B cell (primary cell): ENCODE data around the gene HOXA3. TPM values are rescaled to one million over a fixed set of nuclear protein-coding genes. Genes with fewer than 3 reads are reported as not detected.

Experiments used
- ATAC-seq: fragments of 200-7000 bp; cut with Tn5 transposase; one replicate; pipeline ENCODE4 v1.10.0; 2021; ENCODE audit warnings: low read depth, mild to moderate bottlenecking, moderate number of reproducible peaks, moderate library complexity
- CTCF ChIA-PET: fragments of 350-600 bp; sonication (Branson Sonifier 250); formaldehyde crosslinking; loops from one replicate; lab custom pipeline; 2021; ENCODE audit warnings: antibody characterized with exemption, inconsistent platforms; lab: Charles Lee
- POLR2A ChIA-PET: fragments of 350-600 bp; sonication (Branson Sonifier 250); formaldehyde crosslinking; loops from one replicate; lab custom pipeline; 2021; ENCODE audit warnings: antibody characterized with exemption; lab: Charles Lee
- DNase-seq: peaks from one replicate; pipeline ENCODE4 v3.0.0; 2013
- H2AFZ ChIP-seq: 2 replicates; pipeline ENCODE4 v1.6.1; 2012; ENCODE audit warnings: mild to moderate bottlenecking, low read depth, low read length; ENCODE audit not compliant: insufficient read depth, poor library complexity, severe bottlenecking
- H3K27ac ChIP-seq, 2 donors: 1 replicate in 1 of 2; 2 replicates in 1 of 2; pipeline ENCODE4 v1.5.1; 2012 to 2013; ENCODE audit warnings: low read length in 2 of 2, mild to moderate bottlenecking in 2 of 2, moderate library complexity in 1 of 2
- H3K27me3 ChIP-seq, 4 experiments: fragments of 200-600 bp in 1 of 4; sonication (generic) in 1 of 4; replicated peaks in 1 of 4; 1 replicate in 2 of 4; 2 replicates in 2 of 4; pipeline versions ENCODE4 v1.6.1 to v1.7.0; 2013 to 2016; ENCODE audit warnings: low read length in 3 of 4, mild to moderate bottlenecking in 2 of 4, mixed read lengths in 1 of 4, moderate library complexity in 1 of 4; ENCODE audit not compliant: insufficient read depth in 4 of 4, control insufficient read depth in 3 of 4; ENCODE audit errors: control extremely low read depth in 1 of 4
- H3K36me3 ChIP-seq, 2 experiments: replicated peaks in 1 of 2; 1 replicate in 1 of 2; 2 replicates in 1 of 2; pipeline versions ENCODE4 v1.6.1 to v1.7.1; 2013; ENCODE audit warnings: low read length in 1 of 2; ENCODE audit not compliant: insufficient read depth in 2 of 2, control insufficient read depth in 1 of 2; ENCODE audit errors: control extremely low read depth in 1 of 2, extremely low read depth in 1 of 2
- H3K4me1 ChIP-seq, 2 donors: fragments of 200-600 bp in 1 of 2; sonication (generic) in 1 of 2; 1 replicate in 1 of 2; 2 replicates in 1 of 2; pipeline versions ENCODE4 v1.5.1 to v1.6.1; 2013 to 2017; ENCODE audit warnings: low read length in 2 of 2; ENCODE audit not compliant: control insufficient read depth in 2 of 2, insufficient read depth in 2 of 2
- H3K4me2 ChIP-seq: replicated peaks from 2 replicates; pipeline ENCODE3; 2012; ENCODE audit warnings: mild to moderate bottlenecking, low read depth, low read length; ENCODE audit not compliant: poor library complexity, severe bottlenecking
- H3K4me3 ChIP-seq, 5 experiments: fragments of 200-600 bp in 1 of 5; sonication (generic) in 1 of 5; 1 replicate in 3 of 5; 2 replicates in 2 of 5; pipeline versions ENCODE4 v1.5.1 to v1.7.0; 2011 to 2016; ENCODE audit warnings: low read length in 4 of 5, mild to moderate bottlenecking in 4 of 5, low read depth in 2 of 5, control low read depth in 1 of 5, moderate library complexity in 1 of 5; ENCODE audit not compliant: insufficient read depth in 1 of 5; ENCODE audit errors: control extremely low read depth in 1 of 5, extremely low read depth in 1 of 5
- H3K79me2 ChIP-seq: fragments of 200-600 bp; sonication (generic); one replicate; pipeline ENCODE4 v1.6.0; 2016; ENCODE audit warnings: low read length; ENCODE audit not compliant: control insufficient read depth, insufficient read depth
- H3K9ac ChIP-seq: fragments of 200-600 bp; sonication (generic); 2 replicates; pipeline ENCODE4 v1.6.1; 2017; ENCODE audit warnings: mild to moderate bottlenecking, low read length, moderate library complexity
- H3K9me3 ChIP-seq, 3 donors: one replicate each; pipeline versions ENCODE4 v1.6.1 to v1.7.1; 2013; ENCODE audit warnings: low read length in 2 of 3; ENCODE audit not compliant: control insufficient read depth in 2 of 3, insufficient read depth in 1 of 3; ENCODE audit errors: control extremely low read depth in 1 of 3
- H4K20me1 ChIP-seq: 2 replicates; pipeline ENCODE4 v1.6.0; 2012; ENCODE audit warnings: mild to moderate bottlenecking, low read length; ENCODE audit not compliant: insufficient read depth, control insufficient read depth, poor library complexity, severe bottlenecking
- H3K27ac Mint-ChIP-seq: one replicate; pipeline ENCODE4 v1.8.0; 2021; ENCODE audit warnings: mixed read lengths
- H3K27me3 Mint-ChIP-seq: one replicate; pipeline ENCODE4 v1.8.0; 2021; ENCODE audit warnings: mixed read lengths
- H3K4me1 Mint-ChIP-seq: one replicate; pipeline ENCODE4 v1.8.0; 2021; ENCODE audit warnings: mixed read lengths
- H3K4me3 Mint-ChIP-seq: one replicate; pipeline ENCODE4 v1.8.0; 2021; ENCODE audit warnings: mixed read lengths
- H3K9me3 Mint-ChIP-seq: one replicate; pipeline ENCODE4 v1.8.0; 2022; ENCODE audit warnings: mixed read lengths; ENCODE audit not compliant: insufficient read depth
- CTCF ChIP-seq: fragments of 200-600 bp; IDR thresholded peaks from one replicate; pipeline ENCODE4 v1.8.0; 2022; ENCODE audit warnings: antibody characterized with exemption, mild to moderate bottlenecking
- EZH2 ChIP-seq: IDR thresholded peaks from 2 replicates; pipeline ENCODE4 v1.6.1; 2012; ENCODE audit warnings: borderline replicate concordance, low read depth, mild to moderate bottlenecking, moderate library complexity, low read length; ENCODE audit not compliant: insufficient read depth, poor library complexity, severe bottlenecking
- WGBS: methylation state at CpG from one replicate; pipeline ENCODE4 v1.1.5; 2013; ENCODE audit warnings: missing lambda C conversion rate; ENCODE audit not compliant: insufficient coverage; 5-methylcytosine and 5-hydroxymethylcytosine counted together
- intact Hi-C: fragments of 100-400 bp; cut with micrococcal nuclease; formaldehyde crosslinking; loops from one replicate; pipeline ENCODE4 v1.10.0; 2022
- polyA plus RNA-seq: library from polyadenylated mRNA; depleted of rRNA; stranded (reverse); fragments of >200 nt; gene quantifications from 2 replicates; pipeline ENCODE4 v1.2.3, GENCODE V29; 2012
- total RNA-seq, 2 donors: library from RNA; stranded (reverse); fragments of 120-200 nt in 1 of 2; gene quantifications; 1 replicate in 1 of 2; 2 replicates in 1 of 2; pipeline versions ENCODE4 v1.2.3 to v1.2.4, GENCODE V29; 2013 to 2022

HOXA3 gene
- total and polyA plus RNA-seq, 2 donors (not counting 1 experiment from before 2014, with no cell fraction given) = 0.07 TPM; not detected in 1

- Mint-ChIP-seq H3K4me3 (no peak overlapping the region), H3K27ac (no peak overlapping the region), H3K9me3 (no peaks in the 10 kb centered on the region), H3K27me3 (peaks cover 58% of the 10 kb centered on the region), H3K4me1 (peaks cover 19% of the 10 kb centered on the region)
- no peak overlapping the region for H3K9ac ChIP-seq
- H3K4me2 ChIP-seq = no peak overlapping the region
- no peaks in the 10 kb centered on the region for H3K36me3 ChIP-seq
- ChIA-PET POLR2A (no interaction called here), CTCF (interaction anchor here (0.8 to 1.1 kb wide), 2 partner anchors 16 to 18 kb away, joined by 3 read pairs; no protein-coding TSS in a partner anchor)
- H3K9me3 ChIP-seq = peaks cover 0 to 61% (median 0%) of the 10 kb centered on the region in 3 donors
- ATAC-seq (no peak), DNase-seq (peak; percentile 8)
- no peak overlapping the region for H2AFZ ChIP-seq
- H3K4me1 ChIP-seq = peaks cover 25 to 27% of the 10 kb centered on the region in 2 donors
- intact Hi-C loops = no loop called here
- H3K4me3 ChIP-seq = no peak overlapping the region
- no peaks in the 10 kb centered on the region for H3K79me2 ChIP-seq
- H4K20me1 ChIP-seq = no peaks in the 10 kb centered on the region
- 89% methylated on average over 47 of the region's 47 CpGs for WGBS
- peaks cover 0 to 77% (median 48%) of the 10 kb centered on the region in 4 experiments for H3K27me3 ChIP-seq
- H3K27ac ChIP-seq = no peak overlapping the region
- TF ChIP-seq CTCF (no peak), EZH2 (no peak)
Observed at GRCh38 chr7:27145165-27145913, 7.0 kb downstream of the HOXA3 start.

- no peak for DNase-seq
- Mint-ChIP-seq H3K27ac (no peak overlapping the region), H3K4me3 (no peak overlapping the region), H3K4me1 (peaks cover 17% of the 10 kb centered on the region), H3K27me3 (peaks cover 57% of the 10 kb centered on the region), H3K9me3 (no peaks in the 10 kb centered on the region)
- Histone ChIP-seq H3K36me3 (no peaks in the 10 kb centered on the region), H3K4me2 (no peak overlapping the region), H3K27me3 (peaks cover 0 to 71% (median 43%) of the 10 kb centered on the region in 4 experiments), H3K27ac (no peak overlapping the region), H3K4me3 (no peak overlapping the region), H4K20me1 (no peaks in the 10 kb centered on the region), H3K79me2 (no peaks in the 10 kb centered on the region), H3K9me3 (peaks cover 0 to 56% (median 0%) of the 10 kb centered on the region in 3 donors), H3K4me1 (peaks cover 21 to 22% of the 10 kb centered on the region in 2 donors), H3K9ac (no peak overlapping the region), H2AFZ (no peak overlapping the region)
- WGBS = 76% methylated on average over 31 of the region's 31 CpGs
- CTCF ChIA-PET = interaction anchor here (1.0 to 1.7 kb wide), 3 partner anchors 17 to 458 kb away, joined by 3 to 7 read pairs (median 3); no protein-coding TSS in a partner anchor
- ATAC-seq = no peak
- intact Hi-C loops = no loop called here
- TF ChIP-seq EZH2 (no peak), CTCF (no peak)
- POLR2A ChIA-PET = no interaction called here
Observed at GRCh38 chr7:27144781-27145164, 7.6 kb downstream of the HOXA3 start.
